Testis (tissue), 2 donors: ENCODE measurements around the gene RELA.

ENCODE experiments used
- CTCF ChIP-seq, 3 experiments: fragments of 450-650 bp in 2 of 3; fragments of 200-600 bp in 1 of 3; sonication (generic) in 1 of 3; IDR thresholded peaks; one replicate each; pipeline ENCODE4 v1.5.1; 2016 to 2019; ENCODE audit warnings: antibody characterized with exemption in 3 of 3, mild to moderate bottlenecking in 2 of 3, moderate library complexity in 1 of 3
- POLR2A ChIP-seq: fragments of 450-650 bp; IDR thresholded peaks from one replicate; pipeline ENCODE4 v1.6.1; 2017; ENCODE audit warnings: antibody characterized with exemption, mild to moderate bottlenecking, moderate library complexity

GRCh38 chr11:65641297-65642013 lies 21.3 kb downstream of the RELA start:
- TF ChIP-seq CTCF (IDR thresholded peaks at IDR 0.05) (no peak), POLR2A (no peak)
